Retinal pigment epithelial cell (primary cell): ENCODE results near the gene SNX10.

Source experiments
- DNase-seq: peaks from one replicate; pipeline ENCODE4 v3.0.0-alpha.2; 2010; ENCODE audit warnings: low read depth
- H3K4me3 ChIP-seq: 2 replicates; pipeline ENCODE4 v1.5.1; 2011; ENCODE audit warnings: mild to moderate bottlenecking, low read length, control low read depth, moderate library complexity
- CTCF ChIP-seq: conservative IDR thresholded peaks from 2 replicates; pipeline ENCODE4 v1.5.1; 2011; ENCODE audit warnings: low read depth, low read length, control low read depth, inconsistent platforms

SNX10 gene

GRCh38 chr7:26309089-26309488 is 17.4 kb downstream of the SNX10 start:
- DNase-seq, result no peak
- no peak for TF ChIP-seq CTCF
- no peak overlapping the region for H3K4me3 ChIP-seq

GRCh38 chr7:26311798-26312197 is 20.1 kb downstream of the SNX10 start:
- no peak for DNase-seq
- no peak for TF ChIP-seq CTCF
- no peak overlapping the region for H3K4me3 ChIP-seq

- TF ChIP-seq CTCF, result no peak
- H3K4me3 ChIP-seq, result no peak overlapping the region
- no peak for DNase-seq
Observed at GRCh38 chr7:26317211-26317610, 25.5 kb downstream of the SNX10 start.

GRCh38 chr7:26318921-26319320 is 27.3 kb downstream of the SNX10 start:
- TF ChIP-seq CTCF, result no peak
- no peak for DNase-seq
- H3K4me3 ChIP-seq, result no peak overlapping the region

GRCh38 chr7:26319636-26320035 is 28.0 kb downstream of the SNX10 start:
- no peak for DNase-seq
- H3K4me3 ChIP-seq, result no peak overlapping the region
- TF ChIP-seq CTCF, result no peak

- no peak overlapping the region for H3K4me3 ChIP-seq
- no peak for DNase-seq
- no peak for TF ChIP-seq CTCF
Observed at GRCh38 chr7:26320878-26321277, 29.2 kb downstream of the SNX10 start.

GRCh38 chr7:26321435-26321834 is 29.8 kb downstream of the SNX10 start:
- TF ChIP-seq CTCF, result no peak
- peak; percentile 29 for DNase-seq
- H3K4me3 ChIP-seq, result no peak overlapping the region
